ENCODE results near the gene TAOK2. TPM values are rescaled to one million over a fixed set of nuclear protein-coding genes. Genes with fewer than 3 reads are reported as not detected.
"Not testable (repeated sequence)": the region's sequence is repeated elsewhere in the genome, so short reads cannot be mapped to it uniquely, and the experiment has no call there.

The TAOK2 gene
- polyA plus RNA-seq (2012; ENCODE audit: insufficient read depth, insufficient read length), result 33.2 TPM

- peak; percentile 97 for DNase-seq (ENCODE audit: low read depth, low spot score)
Observed at GRCh38 chr16:29973384-29974246, at the start of gene TAOK2. Gene TAOK2 (plus strand): TSS chr16:29973868. CDS start chr16:29977773, 3,905 bp downstream.

GRCh38 chr16:29925105-29925756 lies 48.4 kb upstream of the TAOK2 start:
- H3K4me3 ChIP-seq (ENCODE audit: low read length), result peak overlapping the region; percentile 87
- DNase-seq (ENCODE audit: low read depth, low spot score), result no peak

More at GRCh38 chr16:29973384-29974246, at the start of gene TAOK2:
- peak within 1 kb of the TSS; percentile 91 for H3K4me3 ChIP-seq (ENCODE audit: low read length)

DNA sequence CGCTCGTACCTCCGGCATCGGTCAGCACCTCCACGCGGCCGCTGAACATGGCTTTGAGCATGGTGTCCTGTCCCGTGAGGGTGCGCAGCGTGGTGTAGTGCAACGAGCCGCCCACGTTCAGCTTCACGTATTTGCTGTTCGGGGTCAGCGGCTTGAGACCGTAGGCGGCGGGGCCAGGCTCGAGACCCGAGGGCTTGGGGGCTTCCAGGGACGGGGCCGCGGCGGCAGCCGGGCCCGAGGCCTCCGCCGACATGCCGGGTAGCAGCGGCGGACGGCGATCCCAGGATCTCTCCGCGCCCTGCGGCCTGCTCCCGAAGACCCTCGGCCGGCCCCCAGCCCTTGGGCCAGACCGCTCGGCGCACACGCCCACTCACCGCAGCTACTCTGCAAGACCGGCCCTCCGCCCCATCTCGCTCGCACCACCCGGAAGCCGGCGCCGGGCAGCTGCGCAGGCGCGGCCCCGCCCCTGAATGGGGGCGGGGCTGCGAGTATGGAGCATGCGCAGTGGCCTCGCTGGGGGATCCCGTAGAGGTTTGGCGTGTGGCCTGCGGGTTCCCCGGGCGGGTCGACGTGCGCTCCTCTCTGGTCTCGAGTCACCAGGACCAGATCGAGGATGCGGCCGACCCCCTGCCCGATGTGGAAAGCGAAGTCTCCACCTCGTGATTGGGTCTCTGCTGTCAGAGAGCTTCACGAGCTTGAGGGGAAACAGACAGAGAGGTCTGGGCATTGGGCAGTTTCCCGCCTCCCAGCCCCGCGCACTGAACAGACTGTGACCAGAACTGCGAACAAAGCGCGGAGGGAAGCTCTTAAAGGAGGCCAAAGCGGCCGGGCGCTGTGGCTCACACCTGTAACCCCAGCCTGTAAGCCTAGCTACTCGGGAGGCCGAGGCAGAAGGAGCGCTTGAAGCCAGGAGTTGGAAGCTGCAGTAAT lies 47.6 kb upstream of the TAOK2 start, which contains the start of gene KCTD13:
KCTD13 (minus strand) TSS at position 446 of the 930 bp plus-strand sequence; CDS start at position 253, 193 bp downstream.
- peak; percentile 68 for DNase-seq (ENCODE audit: low read depth, low spot score)
- peak within 1 kb of the TSS; percentile 87 for H3K4me3 ChIP-seq (ENCODE audit: low read length)

DNA sequence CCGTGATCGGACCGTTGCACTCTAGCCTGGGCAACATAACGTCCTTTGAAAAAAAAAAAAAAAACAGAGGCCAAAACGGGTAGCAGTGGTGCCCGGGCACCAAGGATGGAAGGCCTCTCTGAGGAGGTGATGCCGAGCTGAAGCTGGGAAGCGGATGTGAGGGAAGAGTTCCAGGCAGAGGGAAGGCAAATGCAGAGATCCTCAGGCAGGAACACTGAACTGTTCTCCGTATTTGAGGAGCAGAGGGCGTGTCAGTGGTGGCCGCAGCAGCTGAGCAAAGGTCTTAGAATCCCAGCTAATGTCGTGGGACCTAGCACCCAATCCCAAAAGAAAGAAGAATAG lies 47.0 kb upstream of the TAOK2 start:
- H3K4me3 ChIP-seq (ENCODE audit: low read length), result peak overlapping the region; percentile 87
- DNase-seq (ENCODE audit: low read depth, low spot score), result no peak

DNA sequence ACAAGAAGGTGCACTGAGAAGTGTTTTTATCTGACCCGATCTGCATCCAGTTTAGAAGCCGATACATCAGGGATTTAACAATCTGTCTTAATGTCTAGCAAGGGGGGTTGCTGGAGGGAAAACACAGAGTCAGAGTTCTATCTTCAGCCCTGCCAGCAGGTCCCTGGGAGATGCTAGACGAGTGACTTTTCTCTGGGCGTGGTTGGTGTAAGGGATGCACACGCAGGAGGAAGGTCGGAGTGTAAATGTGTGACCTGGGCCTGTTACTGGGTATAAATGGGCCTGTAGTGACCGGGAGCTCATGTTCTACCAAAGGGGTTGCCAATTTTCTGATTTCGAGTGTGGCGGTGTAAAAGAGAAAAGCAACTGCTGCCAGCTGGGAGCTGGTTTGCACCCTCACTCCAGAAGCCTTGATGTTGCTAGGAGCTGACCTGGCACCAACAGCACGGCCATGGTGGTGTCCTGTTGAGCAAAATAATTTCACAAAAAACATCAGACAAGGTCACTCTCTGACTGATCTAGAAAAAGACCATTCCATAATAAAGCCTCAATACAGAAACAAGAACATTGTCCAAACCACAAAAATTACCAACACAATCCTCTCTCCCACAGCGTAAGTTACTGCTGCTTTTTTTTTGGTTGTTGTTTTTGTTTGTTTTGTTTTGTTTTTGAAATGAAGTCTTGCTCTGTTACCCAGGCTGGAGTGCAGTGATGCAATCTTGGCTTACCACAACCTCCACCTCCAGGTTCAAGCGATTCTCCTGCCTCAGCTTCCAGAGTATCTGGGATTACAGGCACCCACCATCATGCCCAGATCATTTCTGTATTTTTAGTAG lies 46.4 kb upstream of the TAOK2 start:
- peak overlapping the region; percentile 87 for H3K4me3 ChIP-seq (ENCODE audit: low read length)
- no peak for DNase-seq (ENCODE audit: low read depth, low spot score)

- not testable (repeated sequence) for DNase-seq (ENCODE audit: low read depth, low spot score); H3K4me3 ChIP-seq (ENCODE audit: low read length)
Observed at GRCh38 chr16:29931750-29932149, 41.9 kb upstream of the TAOK2 start.

DNA sequence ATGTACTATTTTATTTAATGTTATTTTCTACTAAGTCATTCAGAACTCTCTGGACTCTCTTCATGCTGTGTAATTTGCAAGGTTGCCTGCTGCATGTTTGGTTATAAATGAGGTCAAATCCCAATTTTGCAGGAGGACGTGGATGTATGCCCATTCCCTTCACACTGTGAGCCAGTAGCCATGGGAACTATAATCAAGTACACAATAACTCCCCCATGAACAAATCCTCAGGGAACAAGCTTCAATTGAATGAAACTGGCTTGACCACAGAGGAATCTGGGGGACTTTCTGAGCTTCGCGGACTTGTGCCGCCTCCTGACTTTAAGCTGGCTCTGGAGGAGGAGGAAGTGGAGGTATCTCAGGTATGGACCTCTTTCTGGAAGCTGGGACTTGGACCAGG lies 33.0 kb upstream of the TAOK2 start:
- H3K4me3 ChIP-seq (ENCODE audit: low read length), result no peak overlapping the region
- DNase-seq (ENCODE audit: low read depth, low spot score), result no peak

- no peak overlapping the region for H3K4me3 ChIP-seq (ENCODE audit: low read length)
Observed at GRCh38 chr16:29943846-29944799, 29.5 kb upstream of the TAOK2 start.

GRCh38 chr16:29947897-29948296 lies 25.8 kb upstream of the TAOK2 start:
- no peak overlapping the region for H3K4me3 ChIP-seq (ENCODE audit: low read length)
- DNase-seq (ENCODE audit: low read depth, low spot score), result no peak

More at GRCh38 chr16:29943846-29944799, 29.5 kb upstream of the TAOK2 start:
- DNase-seq (ENCODE audit: low read depth, low spot score), result no peak

DNA sequence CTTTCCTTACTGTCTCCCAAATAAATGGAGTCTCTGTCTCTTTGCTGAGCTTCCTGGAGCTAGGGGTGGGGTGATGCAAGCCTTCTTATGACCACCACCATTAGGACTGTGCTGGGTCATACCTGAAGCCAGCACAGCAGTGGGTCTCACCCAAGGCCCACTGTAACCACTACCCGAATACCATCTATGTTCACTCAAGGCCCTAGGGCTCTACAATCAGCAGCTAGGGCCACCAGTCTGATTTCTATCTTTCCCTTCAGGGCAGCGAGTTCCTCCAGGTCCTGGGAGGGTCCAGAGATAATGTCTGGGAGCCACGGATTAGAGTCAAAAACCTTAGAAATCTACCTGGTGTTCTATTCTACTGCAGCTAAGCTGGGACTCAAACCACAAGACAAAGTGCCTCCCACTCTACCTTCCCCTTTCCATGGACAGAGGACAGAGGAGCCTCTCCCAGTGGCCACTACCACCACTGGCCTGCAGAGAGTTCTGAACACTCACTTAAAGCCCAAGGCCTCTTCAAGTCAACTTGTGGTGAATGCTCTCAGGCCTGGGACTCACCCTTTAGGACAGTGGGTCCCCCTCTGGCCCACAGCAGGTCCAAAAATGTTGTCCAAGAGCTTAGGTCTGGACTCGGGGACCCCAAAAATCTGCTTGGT lies 22.7 kb upstream of the TAOK2 start:
- H3K4me3 ChIP-seq (ENCODE audit: low read length), result no peak overlapping the region
- DNase-seq (ENCODE audit: low read depth, low spot score), result no peak

DNA sequence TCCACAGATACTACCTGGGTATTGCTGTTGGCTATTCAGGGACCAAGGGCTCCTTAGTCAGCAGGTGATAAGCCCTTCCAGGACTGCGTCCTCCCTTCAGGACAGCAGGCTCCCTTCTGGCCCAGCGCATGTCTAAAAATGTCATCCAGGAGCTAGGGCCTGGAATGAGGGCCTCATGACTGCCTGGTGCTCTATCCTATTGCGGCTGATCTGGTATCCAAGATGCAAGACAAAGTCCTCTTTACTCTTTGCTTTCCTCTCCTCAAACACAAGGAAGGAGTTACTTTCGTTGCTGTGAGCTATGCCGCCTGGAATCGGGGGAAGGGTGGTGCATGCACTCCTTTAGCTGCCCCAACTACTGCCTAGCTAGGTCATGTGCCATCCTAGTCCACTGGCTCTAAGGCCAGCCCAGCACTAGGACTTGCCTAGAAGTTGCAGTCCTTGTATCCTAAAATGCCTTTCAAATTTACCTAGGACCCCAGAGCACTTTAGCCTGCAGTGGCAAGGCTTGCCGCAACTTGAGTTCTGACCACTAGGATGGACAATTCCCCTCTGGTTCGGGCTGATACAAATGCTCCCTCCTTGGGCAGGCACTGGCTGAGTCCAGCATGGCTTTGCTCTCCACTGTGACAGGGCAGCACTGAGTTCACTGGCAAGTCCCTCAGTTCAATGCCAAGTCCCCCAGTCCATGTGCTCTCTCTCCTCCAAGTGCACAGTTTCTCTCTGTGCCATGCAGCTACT lies 21.9 kb upstream of the TAOK2 start:
- no peak for DNase-seq (ENCODE audit: low read depth, low spot score)
- no peak overlapping the region for H3K4me3 ChIP-seq (ENCODE audit: low read length)

- no peak for DNase-seq (ENCODE audit: low read depth, low spot score)
- no peak overlapping the region for H3K4me3 ChIP-seq (ENCODE audit: low read length)
Observed at GRCh38 chr16:29958756-29959155, 14.9 kb upstream of the TAOK2 start.

DNA sequence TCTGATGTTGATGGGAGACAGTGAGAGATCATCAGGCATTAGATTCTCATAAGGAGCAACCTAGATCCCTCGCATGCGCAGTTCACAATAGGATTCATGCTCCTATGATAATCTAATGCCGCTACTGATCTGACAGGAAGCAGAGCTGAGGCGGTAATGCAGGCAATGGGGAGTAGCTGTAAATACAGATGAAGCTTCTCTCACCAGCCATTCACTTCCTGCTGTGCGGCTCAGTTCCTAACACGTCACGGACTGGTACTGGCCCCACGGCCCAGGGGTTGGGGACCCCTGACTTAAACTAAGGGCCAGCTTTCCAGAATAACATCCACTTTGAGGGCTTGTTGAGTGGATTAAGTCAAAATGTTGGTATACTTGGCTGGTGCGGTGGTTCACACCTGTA lies 14.4 kb upstream of the TAOK2 start:
- DNase-seq (ENCODE audit: low read depth, low spot score), result no peak
- no peak overlapping the region for H3K4me3 ChIP-seq (ENCODE audit: low read length)

DNA sequence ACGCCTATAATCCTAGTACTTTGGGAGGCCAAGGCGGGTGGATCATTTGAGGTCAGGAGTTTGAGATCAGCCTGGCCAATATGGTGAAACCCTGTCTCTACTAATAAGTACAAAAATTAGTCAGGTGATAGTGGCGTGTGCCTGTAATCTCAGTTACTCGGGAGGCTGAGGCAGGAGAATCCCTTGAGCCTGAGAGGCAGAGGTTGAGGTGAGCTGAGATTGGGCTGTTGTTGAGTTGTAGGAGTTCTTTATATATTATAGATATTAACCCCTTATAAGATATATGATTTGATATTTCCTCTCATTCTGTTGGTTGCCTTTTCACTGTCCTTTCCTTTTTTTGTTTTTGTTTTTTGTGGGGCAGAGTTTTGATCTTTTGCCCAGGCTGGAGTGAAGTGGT lies 13.8 kb upstream of the TAOK2 start:
- not testable (repeated sequence) for H3K4me3 ChIP-seq (ENCODE audit: low read length); DNase-seq (ENCODE audit: low read depth, low spot score)

GRCh38 chr16:29961127-29961478 lies 12.6 kb upstream of the TAOK2 start:
- H3K4me3 ChIP-seq (ENCODE audit: low read length), result peak overlapping the region; percentile 75
- DNase-seq (ENCODE audit: low read depth, low spot score), result no peak

All from Jurkat, Clone E6-1 (cell line).